Fibroblast of skin of left biceps (primary cell): ENCODE measurements around the gene TRABD2A.
"Not testable (repeated sequence)": the region's sequence is repeated elsewhere in the genome, so short reads cannot be mapped to it uniquely, and the experiment has no call there.

Source experiments
- DNase-seq, 2 experiments: peaks; one replicate each; pipeline ENCODE4 v3.0.0-alpha.2; 2013; ENCODE audit warnings: low read depth in 2 of 2

Gene TRABD2A

DNA sequence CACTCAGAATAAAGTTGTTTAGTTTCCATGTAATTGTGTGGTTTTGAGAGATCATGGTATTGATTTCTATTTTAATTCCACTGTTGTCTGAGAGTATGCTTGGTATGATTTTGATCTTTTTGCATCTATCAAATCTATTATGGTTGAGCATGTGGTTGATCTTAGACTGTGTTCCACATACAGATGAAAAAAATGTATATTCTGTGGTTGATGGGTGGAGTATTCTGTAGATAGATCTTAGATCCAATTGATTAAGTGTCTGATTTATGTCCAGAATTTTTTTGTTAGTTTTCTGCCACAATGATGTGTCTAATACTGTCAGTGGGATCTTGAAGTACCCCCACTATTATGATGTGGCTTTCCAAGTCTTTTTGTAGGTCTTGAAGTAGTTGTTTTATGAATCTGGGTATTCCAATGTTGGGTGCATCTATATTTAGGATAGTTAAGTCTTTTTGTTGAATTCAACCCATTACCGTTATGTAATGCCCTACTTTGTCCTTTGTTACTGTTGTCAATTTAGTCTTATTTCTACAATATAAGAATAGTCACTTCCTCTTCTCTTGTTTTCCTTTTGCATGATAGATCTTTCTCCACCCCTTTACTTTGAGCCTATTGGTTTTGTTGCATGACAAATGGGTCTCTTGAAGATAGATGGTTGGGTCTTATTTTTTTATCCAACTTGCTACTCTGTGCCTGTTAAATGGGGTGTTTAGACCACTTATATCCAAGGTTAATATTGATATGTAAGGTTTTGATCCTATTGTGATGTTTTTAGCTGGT is 101.8 kb downstream of the TRABD2A start:
- DNase-seq, result no peak

DNA sequence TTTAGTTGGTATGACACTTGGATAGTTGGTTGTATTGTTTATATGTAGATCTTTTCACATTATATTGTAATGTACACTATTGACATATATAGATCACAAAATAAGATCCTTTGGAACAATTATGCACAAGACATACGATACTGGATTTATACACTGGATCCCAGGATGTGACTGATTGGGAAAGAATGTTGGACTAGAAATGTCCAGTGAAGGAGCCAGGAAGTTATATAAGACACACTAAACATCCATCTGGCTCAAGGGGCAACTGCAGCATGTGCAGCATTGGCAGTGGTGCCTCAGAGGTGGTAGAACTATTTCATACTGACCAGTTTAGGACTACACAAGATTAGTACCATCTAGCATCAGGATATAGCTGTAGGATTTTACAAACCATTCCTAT is 104.9 kb downstream of the TRABD2A start:
- no peak for DNase-seq

DNA sequence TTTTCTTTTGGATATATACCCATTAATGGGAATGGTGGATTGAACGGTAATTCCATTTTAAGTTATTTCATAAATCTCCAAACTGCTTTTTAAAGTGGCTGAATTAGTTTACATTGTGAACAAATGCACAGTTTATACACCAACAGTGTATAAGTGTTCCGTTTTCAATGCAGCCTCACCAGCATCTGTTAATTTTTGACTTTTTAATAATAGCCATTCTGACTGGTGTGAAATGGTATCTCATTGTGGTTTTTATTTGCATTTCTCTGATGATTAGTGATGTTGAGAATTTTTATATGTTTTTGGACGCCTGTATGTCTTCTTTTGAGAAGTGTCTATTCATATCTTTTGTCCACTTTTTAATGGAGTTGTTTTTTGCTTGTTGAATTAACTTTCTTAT is 107.3 kb downstream of the TRABD2A start:
- DNase-seq, result not testable (repeated sequence)
